Osteoblast (primary cell): ENCODE measurements around the gene PGC. TPM values are rescaled to one million over a fixed set of nuclear protein-coding genes. Genes with fewer than 3 reads are reported as not detected.

Experiments used
- DNase-seq: peaks from one replicate; pipeline ENCODE4 v3.0.0; 2011; ENCODE audit warnings: low spot score, mixed read lengths; ENCODE audit not compliant: insufficient read length; ENCODE audit errors: missing footprints
- H2AFZ ChIP-seq: 2 replicates; pipeline ENCODE4 v1.6.0; 2011; ENCODE audit warnings: mild to moderate bottlenecking, low read length
- H3K27ac ChIP-seq: 2 replicates; pipeline ENCODE4 v1.5.1; 2011; ENCODE audit warnings: mild to moderate bottlenecking, low read depth, low read length, moderate library complexity
- H3K27me3 ChIP-seq: 2 replicates; pipeline ENCODE4 v1.6.0; 2012; ENCODE audit warnings: mild to moderate bottlenecking, control low read depth, inconsistent platforms, low read length, moderate library complexity; ENCODE audit not compliant: insufficient read depth
- H3K36me3 ChIP-seq: 2 replicates; pipeline ENCODE4 v1.5.1; 2011; ENCODE audit warnings: mild to moderate bottlenecking, low read length, control low read depth, moderate library complexity; ENCODE audit not compliant: insufficient read depth
- H3K4me1 ChIP-seq: 2 replicates; pipeline ENCODE4 v1.5.1; 2011; ENCODE audit warnings: mild to moderate bottlenecking, low read length, control low read depth, moderate library complexity; ENCODE audit not compliant: insufficient read depth
- H3K4me2 ChIP-seq: 2 replicates; pipeline ENCODE4 v1.6.0; 2011; ENCODE audit warnings: mild to moderate bottlenecking, low read length; ENCODE audit not compliant: insufficient read depth
- H3K4me3 ChIP-seq: fragments of 200-600 bp; sonication (generic); 3 replicates; pipeline ENCODE4 v1.5.1; 2012; ENCODE audit warnings: mild to moderate bottlenecking, low read length, inconsistent platforms; ENCODE audit not compliant: insufficient read depth
- H3K79me2 ChIP-seq: 2 replicates; pipeline ENCODE4 v1.6.0; 2012; ENCODE audit warnings: mild to moderate bottlenecking, low read length, control low read depth, inconsistent platforms; ENCODE audit not compliant: insufficient read depth
- H3K9me3 ChIP-seq: 2 replicates; pipeline ENCODE4 v1.5.1; 2011; ENCODE audit warnings: low read depth, low read length, control low read depth
- H4K20me1 ChIP-seq: 2 replicates; pipeline ENCODE4 v1.6.0; 2012; ENCODE audit warnings: mild to moderate bottlenecking, low read length, control low read depth; ENCODE audit not compliant: insufficient read depth
- total RNA-seq: library from RNA; depleted of rRNA; stranded (reverse); fragments of >200 nt; gene quantifications from 2 replicates; pipeline ENCODE4 v1.2.3, GENCODE V29; 2012
- TF ChIP-seq, protein P1 (sequence below): IDR thresholded peaks from 2 replicates; pipeline ENCODE4 v1.5.1; 2011; ENCODE audit warnings: mild to moderate bottlenecking, low read depth, low read length, moderate library complexity; ENCODE audit errors: extremely low read depth

Gene PGC
- total RNA-seq, 1 donor = not detected

DNA sequence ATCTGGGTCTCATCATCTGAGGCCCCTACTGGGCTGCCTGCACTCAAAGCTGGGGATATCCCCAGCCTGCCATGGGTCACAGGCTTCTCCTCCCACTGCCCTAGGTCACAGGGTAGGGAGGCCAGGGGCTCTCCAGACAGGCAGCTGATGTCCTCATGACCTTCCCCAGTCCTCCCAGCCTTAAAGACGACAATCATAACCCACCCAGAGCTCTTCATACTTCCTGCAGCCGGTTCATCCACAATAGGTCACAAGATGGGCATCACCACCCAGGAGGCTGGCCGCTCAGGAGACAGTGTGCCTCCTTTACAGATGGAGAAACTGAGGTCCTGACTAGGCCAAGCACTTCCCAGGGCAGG lies 27.0 kb downstream of the PGC start:
- no peaks in the 10 kb centered on the region for H3K9me3 ChIP-seq
- DNase-seq = no peak
- no peak overlapping the region for H3K4me3 ChIP-seq
- no peaks in the 10 kb centered on the region for H3K36me3 ChIP-seq
- peaks cover 31% of the 10 kb centered on the region for H3K4me1 ChIP-seq
- TF ChIP-seq, protein P1, sequence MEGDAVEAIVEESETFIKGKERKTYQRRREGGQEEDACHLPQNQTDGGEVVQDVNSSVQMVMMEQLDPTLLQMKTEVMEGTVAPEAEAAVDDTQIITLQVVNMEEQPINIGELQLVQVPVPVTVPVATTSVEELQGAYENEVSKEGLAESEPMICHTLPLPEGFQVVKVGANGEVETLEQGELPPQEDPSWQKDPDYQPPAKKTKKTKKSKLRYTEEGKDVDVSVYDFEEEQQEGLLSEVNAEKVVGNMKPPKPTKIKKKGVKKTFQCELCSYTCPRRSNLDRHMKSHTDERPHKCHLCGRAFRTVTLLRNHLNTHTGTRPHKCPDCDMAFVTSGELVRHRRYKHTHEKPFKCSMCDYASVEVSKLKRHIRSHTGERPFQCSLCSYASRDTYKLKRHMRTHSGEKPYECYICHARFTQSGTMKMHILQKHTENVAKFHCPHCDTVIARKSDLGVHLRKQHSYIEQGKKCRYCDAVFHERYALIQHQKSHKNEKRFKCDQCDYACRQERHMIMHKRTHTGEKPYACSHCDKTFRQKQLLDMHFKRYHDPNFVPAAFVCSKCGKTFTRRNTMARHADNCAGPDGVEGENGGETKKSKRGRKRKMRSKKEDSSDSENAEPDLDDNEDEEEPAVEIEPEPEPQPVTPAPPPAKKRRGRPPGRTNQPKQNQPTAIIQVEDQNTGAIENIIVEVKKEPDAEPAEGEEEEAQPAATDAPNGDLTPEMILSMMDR = no peak
- no peak overlapping the region for H3K4me2 ChIP-seq
- H4K20me1 ChIP-seq = peaks cover 17% of the 10 kb centered on the region
- no peaks in the 10 kb centered on the region for H3K27me3 ChIP-seq
- no peak overlapping the region for H3K27ac ChIP-seq
- H3K79me2 ChIP-seq = peaks cover 47% of the 10 kb centered on the region
- no peak overlapping the region for H2AFZ ChIP-seq

DNA sequence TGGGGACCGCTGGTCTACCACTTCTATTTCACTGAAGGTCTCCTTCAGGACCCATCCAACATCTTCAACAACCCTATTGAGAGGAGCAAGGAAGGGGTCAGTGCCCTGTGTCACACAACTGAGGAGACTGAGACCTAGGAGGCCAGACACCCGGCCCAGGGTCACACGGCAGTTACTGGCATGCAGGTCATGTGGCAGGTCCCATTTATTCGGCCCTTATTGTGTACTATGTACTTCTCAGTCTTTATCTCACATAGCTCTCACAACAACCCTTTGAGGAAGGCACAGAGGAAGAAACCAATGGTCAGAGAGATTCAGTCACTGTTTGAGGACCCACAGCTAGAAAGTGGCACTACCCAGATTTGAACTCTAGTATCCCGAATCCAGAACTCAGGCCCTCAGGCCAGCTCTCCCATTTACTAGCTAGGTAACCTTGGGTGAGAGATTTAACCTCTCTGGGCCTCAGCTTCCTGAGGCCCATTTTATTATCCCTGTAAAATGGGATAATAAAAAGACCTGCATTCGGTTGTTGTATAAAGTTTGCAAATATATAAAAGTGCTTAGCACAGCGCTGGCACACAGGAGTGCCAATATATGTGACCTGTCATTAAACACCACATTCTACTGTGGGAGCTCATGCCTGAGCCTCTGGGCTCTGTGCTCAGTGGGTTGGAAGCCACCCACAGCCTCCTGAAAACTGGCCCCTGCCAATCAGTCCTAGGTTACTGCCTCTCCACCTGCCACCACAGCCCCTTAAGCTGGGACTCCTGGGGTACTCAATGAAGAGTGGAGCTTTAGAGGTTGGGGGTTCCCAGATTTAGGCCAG lies 27.5 kb downstream of the PGC start:
- no peak overlapping the region for H3K27ac ChIP-seq
- H3K4me1 ChIP-seq = peaks cover 31% of the 10 kb centered on the region
- H3K36me3 ChIP-seq = no peaks in the 10 kb centered on the region
- TF ChIP-seq, protein P1 = no peak
- no peak overlapping the region for H3K4me3 ChIP-seq
- H3K4me2 ChIP-seq = no peak overlapping the region
- H3K27me3 ChIP-seq = no peaks in the 10 kb centered on the region
- H3K79me2 ChIP-seq = peaks cover 47% of the 10 kb centered on the region
- H4K20me1 ChIP-seq = peaks cover 20% of the 10 kb centered on the region
- no peaks in the 10 kb centered on the region for H3K9me3 ChIP-seq
- no peak overlapping the region for H2AFZ ChIP-seq
- no peak for DNase-seq

- Histone ChIP-seq H3K36me3 (no peaks in the 10 kb centered on the region), H3K4me2 (no peak overlapping the region), H4K20me1 (peaks cover 26% of the 10 kb centered on the region), H3K27me3 (no peaks in the 10 kb centered on the region), H3K4me1 (peaks cover 27% of the 10 kb centered on the region), H3K4me3 (no peak overlapping the region), H3K27ac (no peak overlapping the region), H3K79me2 (peaks cover 48% of the 10 kb centered on the region), H3K9me3 (no peaks in the 10 kb centered on the region), H2AFZ (no peak overlapping the region)
- TF ChIP-seq, protein P1 = no peak
- DNase-seq = no peak
Measured at GRCh38 chr6:41718828-41719227, 28.4 kb downstream of the PGC start.

DNA sequence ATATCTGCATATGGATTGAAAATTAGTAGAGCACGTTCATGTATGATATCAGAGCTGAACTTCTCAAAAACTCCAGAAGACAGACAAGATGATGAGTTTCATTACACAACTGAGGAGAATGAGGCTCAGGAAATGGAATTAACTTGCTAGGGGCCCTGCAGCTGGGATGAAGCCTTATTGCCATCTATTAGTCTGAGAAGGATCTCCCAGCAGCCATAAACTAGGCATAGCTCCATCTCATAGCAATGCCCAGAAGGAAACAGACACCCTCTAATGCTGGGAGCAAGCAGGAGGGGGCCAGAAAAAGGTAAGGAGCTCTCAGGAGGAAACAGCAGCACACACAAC lies 29.8 kb downstream of the PGC start:
- H3K4me2 ChIP-seq = no peak overlapping the region
- no peaks in the 10 kb centered on the region for H3K9me3 ChIP-seq
- H3K27me3 ChIP-seq = no peaks in the 10 kb centered on the region
- no peak overlapping the region for H2AFZ ChIP-seq
- peaks cover 33% of the 10 kb centered on the region for H4K20me1 ChIP-seq
- H3K36me3 ChIP-seq = no peaks in the 10 kb centered on the region
- H3K4me3 ChIP-seq = no peak overlapping the region
- H3K4me1 ChIP-seq = peaks cover 29% of the 10 kb centered on the region
- DNase-seq = no peak
- TF ChIP-seq, protein P1 = no peak
- peaks cover 35% of the 10 kb centered on the region for H3K79me2 ChIP-seq
- no peak overlapping the region for H3K27ac ChIP-seq
